Lower lobe of right lung (tissue), 2 donors: ENCODE results near the gene BBC3. TPM values are rescaled to one million over a fixed set of nuclear protein-coding genes. Genes with fewer than 3 reads are reported as not detected.
A peak's percentile ranks its signal among the peaks of the same experiment; 100 is the strongest.
"Not testable (repeated sequence)": the region's sequence is repeated elsewhere in the genome, so short reads cannot be mapped to it uniquely, and the experiment has no call there.

Source experiments
- ATAC-seq, 2 donors: fragments of 200-7000 bp; cut with Tn5 transposase; one replicate each; pipeline ENCODE4 v1.9.1; 2020 to 2022; ENCODE audit warnings: mild to moderate bottlenecking in 2 of 2, moderate library complexity in 2 of 2
- DNase-seq: peaks from one replicate; pipeline ENCODE4 v3.0.0-alpha.2; 2020
- H3K27ac ChIP-seq: fragments of 200-600 bp; one replicate; pipeline ENCODE4 v1.8.0; 2022
- H3K27me3 ChIP-seq: fragments of 200-600 bp; one replicate; pipeline ENCODE4 v1.8.0; 2022; ENCODE audit warnings: low read depth
- H3K36me3 ChIP-seq: fragments of 200-600 bp; one replicate; pipeline ENCODE4 v1.8.0; 2022; ENCODE audit warnings: mild to moderate bottlenecking
- H3K4me1 ChIP-seq: fragments of 200-600 bp; one replicate; pipeline ENCODE4 v1.8.0; 2022
- H3K4me3 ChIP-seq: fragments of 200-600 bp; one replicate; pipeline ENCODE4 v1.8.0; 2022; ENCODE audit warnings: mild to moderate bottlenecking
- H3K9me3 ChIP-seq: fragments of 200-600 bp; one replicate; pipeline ENCODE4 v1.8.0; 2022
- intact Hi-C: fragments of 100-400 bp; cut with DNase I; formaldehyde crosslinking; loops from one replicate; pipeline ENCODE4 v1.11.0; 2022
- long read RNA-seq: library from polyadenylated mRNA; unstranded; transcript quantifications from one replicate; pipeline ENCODE4 v2.0.0, GENCODE V29; 2021
- total RNA-seq: library from RNA; stranded (reverse); fragmentation: NEBNext Ultra II Directional; extraction: Animal tissue kit (Norgen Biotek cat#: 25700); gene quantifications from one replicate; pipeline ENCODE4 v1.2.1, GENCODE V29; 2021
- TF ChIP-seq, protein P1 (sequence below): fragments of 200-600 bp; IDR thresholded peaks from one replicate; pipeline ENCODE4 v1.8.0; 2022; ENCODE audit warnings: antibody characterized with exemption, mild to moderate bottlenecking
- donor health status: DM: no; HTN: yes; CAD: no; lungs with severe emphysema.

The BBC3 gene
- 18.5 TPM for total RNA-seq
- long read RNA-seq, transcript BBC3-203 (4 exons, 1,838 nt): major isoform, 9 of 21 reads
- long read RNA-seq, partial matches to known transcripts: 5 of 21 reads
- long read RNA-seq, other reads (novel, unspliced or antisense): 3 of 21 reads

- peak within 1 kb of the TSS; percentile 89 for H3K27ac ChIP-seq
- H3K4me1 ChIP-seq: peaks cover 41% of the 10 kb centered on the region
- no peaks in the 10 kb centered on the region for H3K27me3 ChIP-seq
- intact Hi-C loops: no loop called here
- no peak for ATAC-seq
- peak within 1 kb of the TSS; percentile 91 for H3K4me3 ChIP-seq
- H3K36me3 ChIP-seq: no peaks in the 10 kb centered on the region
- TF ChIP-seq, protein P1, sequence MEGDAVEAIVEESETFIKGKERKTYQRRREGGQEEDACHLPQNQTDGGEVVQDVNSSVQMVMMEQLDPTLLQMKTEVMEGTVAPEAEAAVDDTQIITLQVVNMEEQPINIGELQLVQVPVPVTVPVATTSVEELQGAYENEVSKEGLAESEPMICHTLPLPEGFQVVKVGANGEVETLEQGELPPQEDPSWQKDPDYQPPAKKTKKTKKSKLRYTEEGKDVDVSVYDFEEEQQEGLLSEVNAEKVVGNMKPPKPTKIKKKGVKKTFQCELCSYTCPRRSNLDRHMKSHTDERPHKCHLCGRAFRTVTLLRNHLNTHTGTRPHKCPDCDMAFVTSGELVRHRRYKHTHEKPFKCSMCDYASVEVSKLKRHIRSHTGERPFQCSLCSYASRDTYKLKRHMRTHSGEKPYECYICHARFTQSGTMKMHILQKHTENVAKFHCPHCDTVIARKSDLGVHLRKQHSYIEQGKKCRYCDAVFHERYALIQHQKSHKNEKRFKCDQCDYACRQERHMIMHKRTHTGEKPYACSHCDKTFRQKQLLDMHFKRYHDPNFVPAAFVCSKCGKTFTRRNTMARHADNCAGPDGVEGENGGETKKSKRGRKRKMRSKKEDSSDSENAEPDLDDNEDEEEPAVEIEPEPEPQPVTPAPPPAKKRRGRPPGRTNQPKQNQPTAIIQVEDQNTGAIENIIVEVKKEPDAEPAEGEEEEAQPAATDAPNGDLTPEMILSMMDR: no peak
- DNase-seq: no peak
- H3K9me3 ChIP-seq: no peaks in the 10 kb centered on the region
Observed at GRCh38 chr19:47230921-47231214, at the start of gene BBC3. Gene BBC3 (minus strand): TSS chr19:47231199. CDS start chr19:47228431, 2,768 bp downstream.

- ATAC-seq (peak in 1 of 2 donors; percentile 18), DNase-seq (peak; percentile 56)
- Histone ChIP-seq H3K4me1 (peaks cover 13% of the 10 kb centered on the region), H3K27me3 (no peaks in the 10 kb centered on the region), H3K4me3 (no peak overlapping the region), H3K9me3 (no peaks in the 10 kb centered on the region), H3K36me3 (no peaks in the 10 kb centered on the region), H3K27ac (no peak overlapping the region)
- TF ChIP-seq, protein P1: peak; percentile 39
- intact Hi-C loops: no loop called here
Observed at GRCh38 chr19:47280183-47280797, 49.3 kb upstream of the BBC3 start.

GRCh38 chr19:47276513-47276912 is 45.5 kb upstream of the BBC3 start:
- peak overlapping the region; percentile 1 for H3K27ac ChIP-seq

GRCh38 chr19:47275791-47276461 is 44.9 kb upstream of the BBC3 start:
- H3K4me3 ChIP-seq: peak overlapping the region; percentile 95
- peak overlapping the region; percentile 1 for H3K27ac ChIP-seq
- peaks cover 26% of the 10 kb centered on the region for H3K4me1 ChIP-seq
- TF ChIP-seq, protein P1: no peak
- H3K9me3 ChIP-seq: no peaks in the 10 kb centered on the region
- DNase-seq (peak; percentile 51), ATAC-seq (no peak)
- intact Hi-C loops: no loop called here
- no peaks in the 10 kb centered on the region for H3K27me3 ChIP-seq
- peaks cover 5% of the 10 kb centered on the region for H3K36me3 ChIP-seq

More at GRCh38 chr19:47276513-47276912, 45.5 kb upstream of the BBC3 start:
- ATAC-seq, H3K27me3 ChIP-seq, H3K4me3 ChIP-seq, H3K9me3 ChIP-seq, H3K36me3 ChIP-seq, intact Hi-C loops, DNase-seq: not testable (repeated sequence)
- H3K4me1 ChIP-seq: peaks cover 26% of the 10 kb centered on the region

GRCh38 chr19:47274891-47275761 is 44.1 kb upstream of the BBC3 start:
- peaks cover 26% of the 10 kb centered on the region for H3K4me1 ChIP-seq
- H3K36me3 ChIP-seq: peaks cover 13% of the 10 kb centered on the region
- ATAC-seq (peak; percentile 0 to 2), DNase-seq (peak; percentile 66)
- H3K4me3 ChIP-seq: peak overlapping the region; percentile 95
- H3K27ac ChIP-seq: peak overlapping the region; percentile 70
- TF ChIP-seq, protein P1: no peak
- H3K27me3 ChIP-seq: no peaks in the 10 kb centered on the region
- intact Hi-C loops: no loop called here
- no peaks in the 10 kb centered on the region for H3K9me3 ChIP-seq
